ENCODE results near the gene GPRIN3.

DNA sequence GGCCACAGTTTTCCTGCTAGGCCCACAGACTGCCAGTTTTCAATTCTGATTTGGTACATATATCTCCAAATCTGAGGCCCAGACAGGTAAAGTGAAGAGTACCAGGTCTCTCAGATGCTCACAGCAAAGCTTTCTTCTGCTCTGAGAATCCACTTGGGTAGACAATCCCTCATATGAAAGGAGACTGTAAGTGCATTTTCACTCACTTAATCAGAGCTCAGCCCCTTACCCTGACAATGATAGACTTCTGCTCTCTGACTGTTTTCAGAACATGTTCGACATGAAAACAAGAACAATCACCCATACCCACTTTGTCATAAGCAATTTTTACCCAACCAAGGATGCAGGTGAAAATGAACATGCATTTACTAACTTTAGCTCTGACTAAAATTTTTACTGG, 7.1 kb downstream of the GPRIN3 start:
- TF ChIP-seq, protein P1, sequence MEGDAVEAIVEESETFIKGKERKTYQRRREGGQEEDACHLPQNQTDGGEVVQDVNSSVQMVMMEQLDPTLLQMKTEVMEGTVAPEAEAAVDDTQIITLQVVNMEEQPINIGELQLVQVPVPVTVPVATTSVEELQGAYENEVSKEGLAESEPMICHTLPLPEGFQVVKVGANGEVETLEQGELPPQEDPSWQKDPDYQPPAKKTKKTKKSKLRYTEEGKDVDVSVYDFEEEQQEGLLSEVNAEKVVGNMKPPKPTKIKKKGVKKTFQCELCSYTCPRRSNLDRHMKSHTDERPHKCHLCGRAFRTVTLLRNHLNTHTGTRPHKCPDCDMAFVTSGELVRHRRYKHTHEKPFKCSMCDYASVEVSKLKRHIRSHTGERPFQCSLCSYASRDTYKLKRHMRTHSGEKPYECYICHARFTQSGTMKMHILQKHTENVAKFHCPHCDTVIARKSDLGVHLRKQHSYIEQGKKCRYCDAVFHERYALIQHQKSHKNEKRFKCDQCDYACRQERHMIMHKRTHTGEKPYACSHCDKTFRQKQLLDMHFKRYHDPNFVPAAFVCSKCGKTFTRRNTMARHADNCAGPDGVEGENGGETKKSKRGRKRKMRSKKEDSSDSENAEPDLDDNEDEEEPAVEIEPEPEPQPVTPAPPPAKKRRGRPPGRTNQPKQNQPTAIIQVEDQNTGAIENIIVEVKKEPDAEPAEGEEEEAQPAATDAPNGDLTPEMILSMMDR (IDR thresholded peaks at IDR 0.05) = no peak
- TF ChIP-seq POLR2AphosphoS5 (IDR thresholded peaks at IDR 0.05) = no peak
